GM21528 (cell line): ENCODE data around the gene BICC1.

Source experiments
- ATAC-seq: cut with Tn5 transposase; IDR thresholded peaks from one replicate; pipeline ENCODE4 v1.9.1; 2021; ENCODE audit warnings: mild to moderate bottlenecking, moderate library complexity; ENCODE audit not compliant: unreplicated experiment, low FRiP score

Gene BICC1

DNA sequence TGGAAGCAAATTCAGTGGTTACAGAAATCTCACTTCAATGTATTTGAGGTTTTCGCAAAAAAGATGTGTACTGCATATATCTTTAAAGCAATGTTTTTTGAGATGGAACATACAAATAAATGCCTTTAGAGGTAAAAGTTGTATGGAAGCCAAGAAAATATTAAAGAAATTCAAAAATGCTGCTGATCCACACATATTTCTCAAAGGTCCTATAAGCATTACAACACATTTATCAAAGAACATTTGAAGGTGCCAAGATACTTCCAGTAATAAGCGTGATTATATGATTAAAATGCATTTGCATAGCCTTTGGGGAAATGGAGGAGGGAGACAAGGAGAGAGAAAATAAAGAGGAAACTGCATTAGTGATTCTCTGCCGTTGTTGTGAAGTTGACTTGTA, 260.1 kb downstream of the BICC1 start:
- ATAC-seq = no peak

DNA sequence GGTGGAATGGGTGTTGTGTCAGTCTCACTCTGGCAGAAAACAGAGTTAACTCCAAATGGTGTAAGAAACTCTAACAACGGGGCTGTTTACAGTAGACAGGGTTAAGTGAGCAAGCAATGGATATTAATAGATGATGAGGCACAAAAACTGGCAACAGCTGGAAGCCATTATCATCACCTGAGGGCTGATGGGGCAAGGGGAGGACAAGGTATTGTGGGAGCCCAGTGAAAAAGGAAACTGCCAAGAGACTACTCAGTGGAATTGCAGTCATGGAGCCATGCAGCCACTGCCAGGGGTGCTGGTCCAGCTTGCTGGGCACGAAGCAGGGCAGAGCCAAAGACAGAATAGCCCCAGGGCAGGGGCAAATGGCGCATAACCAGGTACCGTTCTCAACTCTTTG, 260.7 kb downstream of the BICC1 start:
- no peak for ATAC-seq

DNA sequence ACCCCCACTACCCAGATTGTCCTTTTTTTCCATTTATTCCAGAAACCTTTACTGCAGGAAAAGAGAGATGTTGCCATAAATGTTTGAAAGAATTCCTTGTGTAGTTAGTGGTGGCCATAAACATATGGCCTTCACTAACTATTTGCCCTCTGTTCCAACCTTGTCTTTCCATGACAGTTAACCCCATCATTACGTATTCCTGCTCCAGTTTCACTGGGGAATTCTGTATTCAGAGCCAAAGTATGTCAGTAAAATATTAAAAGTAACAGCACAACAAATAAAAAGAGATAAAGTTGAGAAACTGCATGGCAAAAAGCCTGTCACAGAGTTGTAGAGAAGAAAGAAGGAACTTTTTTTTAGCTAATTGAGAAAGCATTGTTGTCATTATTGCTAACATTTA, 261.3 kb downstream of the BICC1 start:
- no peak for ATAC-seq

DNA sequence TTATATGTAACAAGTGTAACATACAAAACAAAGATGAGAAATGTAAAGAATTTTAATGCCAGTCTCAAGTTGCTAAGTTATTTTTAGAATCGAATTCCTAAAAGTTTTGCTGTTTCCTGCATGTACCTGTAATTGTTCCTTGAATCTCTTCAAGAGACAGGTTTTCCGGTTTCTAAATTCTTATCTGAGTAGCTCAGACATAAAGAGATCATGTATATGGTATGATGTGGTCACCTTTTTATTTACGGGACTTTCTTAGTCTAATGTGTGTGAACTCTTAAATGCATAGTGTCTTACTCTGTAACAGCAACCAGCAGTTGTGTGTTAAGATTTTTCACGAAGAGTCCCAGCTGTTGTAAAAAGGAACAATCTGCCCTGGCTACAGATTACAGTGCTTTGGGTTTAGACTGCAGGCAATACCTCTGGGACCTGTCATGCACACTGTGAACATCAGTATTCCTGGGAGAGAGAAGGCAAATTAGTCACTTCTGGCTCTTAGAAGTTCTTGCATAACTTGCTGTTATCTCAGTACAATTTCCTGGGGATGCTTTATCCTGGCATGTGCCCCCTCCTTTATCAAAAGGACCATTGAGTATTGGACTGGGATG, 263.4 kb downstream of the BICC1 start:
- no peak for ATAC-seq

DNA sequence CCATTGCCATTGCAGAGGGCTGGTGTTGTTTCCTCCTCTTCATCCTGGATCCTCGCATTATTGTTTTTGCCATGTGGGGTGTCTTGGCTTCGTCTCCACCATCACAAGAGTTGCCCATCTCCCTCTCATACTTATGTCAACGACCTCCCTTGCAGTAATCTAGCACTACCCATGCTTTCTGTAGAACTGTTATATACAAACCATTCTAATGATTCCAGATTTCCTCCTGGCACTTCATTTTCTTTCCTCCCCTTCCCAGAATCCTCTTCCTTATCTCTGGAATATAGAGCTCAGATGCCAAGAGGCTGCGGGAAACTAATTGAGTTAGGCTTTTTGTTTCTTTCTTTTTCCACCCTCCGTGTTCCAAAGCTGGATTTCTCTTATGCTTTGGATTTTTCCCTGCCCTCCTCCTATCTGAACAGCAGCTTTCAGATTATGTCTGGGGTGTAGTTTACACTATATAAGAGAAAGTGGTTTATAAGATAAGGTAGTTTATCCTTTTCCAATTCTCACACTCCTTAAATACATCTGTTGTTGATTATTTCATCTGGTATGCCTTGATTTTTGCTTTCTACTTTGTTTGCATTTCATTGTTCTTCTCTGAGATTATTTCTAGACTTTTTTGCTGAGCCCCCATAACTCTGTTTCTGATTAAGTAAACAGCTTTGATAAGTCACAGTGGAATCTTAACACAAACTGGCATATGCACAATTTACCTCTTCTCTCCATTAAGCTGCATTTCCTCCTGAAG, 264.1 kb downstream of the BICC1 start:
- no peak for ATAC-seq

DNA sequence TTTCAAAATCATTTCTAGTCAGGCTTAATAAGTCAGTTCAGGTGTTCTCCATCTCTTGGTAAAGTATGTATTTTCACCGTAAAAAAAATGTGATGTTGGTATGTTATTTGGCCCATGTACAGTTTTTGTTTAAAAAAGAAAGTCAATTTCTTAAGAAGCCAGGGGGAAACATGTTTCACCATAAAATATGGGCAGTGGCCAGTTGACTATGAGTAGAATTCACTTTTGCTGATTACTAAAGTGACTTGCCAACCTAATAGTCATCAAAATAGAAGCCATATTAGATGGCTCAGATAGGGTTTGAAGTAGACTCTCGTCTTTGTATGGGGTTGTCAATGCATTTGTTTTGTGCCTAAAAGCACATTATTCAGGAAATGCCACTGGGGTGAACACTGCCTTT, 266.3 kb downstream of the BICC1 start:
- no peak for ATAC-seq

DNA sequence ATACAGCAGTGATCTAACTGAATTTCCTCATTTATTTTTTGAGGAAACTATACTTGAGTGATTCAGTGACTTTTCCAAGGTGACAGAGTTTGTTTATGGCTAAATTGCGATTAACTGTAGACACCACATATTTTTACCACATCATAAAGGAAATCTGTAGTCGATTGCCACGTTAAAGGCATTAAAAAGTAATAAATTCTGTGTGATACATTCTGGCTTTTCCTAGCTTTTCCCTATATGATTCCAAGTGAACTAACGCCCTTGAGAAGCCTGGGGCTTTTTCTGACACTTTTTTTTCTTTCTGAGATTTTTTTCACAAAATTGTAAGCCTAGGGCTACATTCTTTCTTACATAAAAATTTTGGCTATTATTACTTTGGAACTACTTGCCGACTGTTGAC, 266.9 kb downstream of the BICC1 start:
- no peak for ATAC-seq

DNA sequence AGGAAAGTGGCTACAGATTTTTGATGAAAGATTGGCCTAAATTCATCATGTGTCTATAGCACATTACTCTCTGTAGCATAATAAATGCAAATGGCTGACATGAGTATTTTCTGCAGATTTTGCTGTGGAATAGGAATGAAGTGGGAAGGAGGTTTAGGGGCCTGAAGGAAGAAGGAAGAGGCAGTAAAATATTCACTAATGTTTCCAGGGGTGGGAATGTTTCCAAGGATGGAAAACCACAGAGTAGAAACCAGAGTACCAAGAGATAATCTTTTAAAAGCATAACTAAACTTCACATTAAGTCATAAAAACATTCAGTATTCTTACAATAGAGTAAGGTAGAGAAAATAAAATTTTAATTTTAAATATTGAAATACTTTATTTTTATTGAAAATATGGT, 267.8 kb downstream of the BICC1 start:
- ATAC-seq = no peak

DNA sequence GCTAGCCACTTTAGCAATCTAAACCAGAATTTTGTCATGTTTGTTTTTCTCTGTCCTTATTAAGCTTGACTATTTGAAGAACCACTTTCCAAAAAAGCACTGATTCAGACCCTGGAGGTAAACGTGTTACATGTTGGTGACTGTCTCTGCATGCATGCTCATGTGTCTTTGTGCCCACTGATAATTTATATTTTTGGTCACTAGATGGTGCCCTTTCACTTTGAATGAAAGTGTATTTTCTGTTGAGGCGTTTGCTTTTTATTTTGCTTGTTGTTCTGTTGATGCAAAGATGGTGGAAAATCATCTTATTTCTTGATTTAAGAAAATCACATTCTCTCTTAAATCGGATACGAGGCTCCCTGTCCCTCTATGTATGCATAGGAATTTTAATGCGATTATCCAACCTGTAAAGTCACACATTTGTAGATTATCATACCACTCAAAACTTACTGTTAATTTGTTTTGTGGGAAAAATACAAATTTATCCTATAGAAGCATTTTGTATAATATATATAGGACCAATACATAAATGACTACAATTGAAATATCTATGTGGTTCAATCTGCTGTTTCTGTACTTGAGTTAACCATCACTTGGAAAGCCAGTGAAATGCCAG, 269.3 kb downstream of the BICC1 start:
- no peak for ATAC-seq

DNA sequence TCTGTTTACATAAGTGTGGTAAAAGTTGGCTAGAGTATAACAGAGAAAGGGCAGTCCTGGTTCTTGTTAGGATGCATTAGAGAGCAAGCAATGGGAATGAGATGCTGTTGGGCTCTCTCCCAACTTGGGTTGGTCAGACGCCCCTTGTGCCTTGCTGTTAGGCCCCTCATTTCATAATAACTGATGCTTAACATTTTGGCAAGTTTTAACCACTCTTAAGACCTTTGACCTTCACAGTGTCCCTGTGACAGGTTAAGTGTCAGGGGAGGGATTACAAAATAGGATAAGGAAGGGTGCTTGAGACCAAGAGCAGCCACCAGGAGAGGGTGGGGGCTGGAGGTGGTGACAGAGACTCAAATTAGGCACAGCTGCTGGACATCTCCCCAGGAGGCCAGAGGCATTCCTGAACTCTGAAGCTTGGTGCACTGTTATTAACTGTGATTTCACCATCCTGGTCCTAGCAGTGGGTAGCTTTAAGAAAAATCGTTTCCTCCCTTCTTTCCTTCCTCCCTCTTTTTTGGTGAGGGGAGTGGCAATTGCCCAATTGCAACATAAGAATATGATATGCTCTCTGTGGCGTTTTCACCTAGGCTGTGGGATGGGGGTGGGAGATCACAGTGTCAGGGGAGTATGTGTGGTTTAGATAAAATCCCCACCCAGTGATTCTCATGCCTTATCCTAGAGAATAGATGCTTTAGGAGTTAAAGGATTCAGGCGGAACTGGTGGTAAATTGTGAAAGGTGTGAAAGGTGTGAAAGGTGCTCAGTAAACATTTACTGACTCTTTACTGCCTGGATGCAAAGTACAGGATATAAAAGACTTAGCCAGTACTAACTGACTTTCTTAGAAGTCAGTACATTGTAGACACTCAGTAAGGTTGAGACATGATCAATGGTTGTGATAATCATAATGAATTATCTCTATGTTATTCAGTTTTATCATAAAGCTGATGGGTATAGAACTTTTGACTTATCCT, 270.5 kb downstream of the BICC1 start:
- no peak for ATAC-seq

DNA sequence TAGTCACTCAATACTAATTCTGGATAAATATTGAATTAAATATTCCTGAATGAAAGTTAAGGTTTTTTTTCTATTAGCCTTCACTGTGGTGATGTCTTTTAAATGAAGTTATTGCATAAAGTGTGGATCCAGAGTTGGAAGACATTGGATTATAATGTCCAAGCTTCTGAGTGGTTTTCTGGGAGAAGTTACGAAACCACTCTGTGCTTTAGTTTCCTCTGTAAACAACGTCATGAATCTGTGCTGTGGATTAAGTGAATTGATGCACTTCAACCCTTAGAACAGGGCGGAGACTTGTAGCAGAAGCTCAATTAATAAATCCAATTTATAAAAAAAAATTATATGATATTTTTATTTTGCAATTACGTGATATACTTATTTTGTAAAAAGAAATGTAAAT, 271.7 kb downstream of the BICC1 start:
- ATAC-seq = no peak

DNA sequence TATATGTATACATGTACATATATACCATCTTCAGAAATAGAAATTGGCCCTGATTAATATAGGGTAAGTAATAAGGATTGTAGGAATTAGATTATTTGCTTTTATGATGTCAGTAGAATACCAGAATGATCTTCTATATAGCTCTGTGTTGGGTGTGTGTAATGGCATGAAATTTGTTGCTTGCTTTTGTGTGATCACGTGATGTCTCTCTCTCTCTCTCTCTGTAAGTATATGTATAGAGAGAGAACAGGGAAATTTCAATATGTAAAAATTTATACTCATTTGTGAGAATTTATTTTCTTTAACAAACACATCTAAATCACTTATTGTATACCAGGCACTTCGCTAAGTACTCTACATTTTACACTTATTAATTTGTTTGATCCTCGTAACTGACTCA, 272.7 kb downstream of the BICC1 start:
- no peak for ATAC-seq

DNA sequence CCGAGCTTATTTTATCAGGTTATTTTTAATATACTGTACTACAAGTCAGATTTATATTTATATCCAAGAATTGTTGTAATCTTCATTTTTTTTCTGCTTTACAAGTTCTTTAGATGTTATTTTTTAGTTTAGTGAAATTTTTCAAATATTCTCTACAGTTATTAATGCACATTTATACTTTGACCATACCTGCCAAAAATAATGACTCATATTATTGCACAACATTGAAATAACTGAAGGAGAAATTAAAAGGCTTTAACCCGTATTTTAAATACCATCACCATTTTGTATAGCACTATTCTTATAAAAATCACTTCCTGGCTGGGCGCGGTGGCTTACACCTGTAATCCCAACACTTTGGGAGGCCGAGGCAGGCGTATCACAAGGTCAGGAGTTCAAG, 278.5 kb downstream of the BICC1 start:
- no peak for ATAC-seq

DNA sequence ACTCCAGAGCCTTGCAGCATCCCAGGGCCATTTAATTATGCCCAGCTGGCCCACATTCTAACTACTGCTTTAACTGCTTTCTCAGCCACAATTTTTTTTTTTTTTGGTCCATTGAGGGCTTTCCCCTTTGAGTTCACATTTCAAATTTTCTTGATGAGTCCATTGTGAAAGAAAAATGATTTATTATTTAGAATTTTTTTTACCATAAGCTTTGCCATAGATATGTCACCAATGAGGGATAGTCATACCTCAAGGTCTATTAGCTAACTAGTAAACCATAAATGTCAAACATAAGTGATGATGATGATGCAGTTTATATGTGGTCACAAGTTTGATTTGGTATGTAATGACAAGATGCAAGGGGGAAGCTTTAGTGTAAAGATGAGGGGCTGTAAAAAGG, 282.9 kb downstream of the BICC1 start:
- no peak for ATAC-seq

DNA sequence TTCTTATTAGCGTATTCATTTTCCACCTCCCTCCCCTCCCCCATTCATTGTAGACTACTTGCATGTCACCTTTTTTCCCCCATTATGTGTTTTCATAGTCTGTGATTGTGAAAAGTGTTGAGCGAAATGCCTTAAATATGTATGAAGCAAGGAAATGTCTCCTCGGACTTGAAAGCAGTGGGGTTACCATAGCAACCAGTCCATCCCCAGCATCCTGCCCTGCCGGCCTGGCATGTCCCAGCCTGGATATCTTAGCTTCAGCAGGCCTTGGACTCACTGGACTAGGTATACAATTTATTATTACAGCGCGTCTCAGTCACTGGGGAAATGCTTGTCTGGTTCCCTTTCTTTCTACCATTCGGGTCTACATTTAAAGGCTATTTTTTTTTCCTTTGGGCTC, 283.6 kb downstream of the BICC1 start:
- no peak for ATAC-seq

DNA sequence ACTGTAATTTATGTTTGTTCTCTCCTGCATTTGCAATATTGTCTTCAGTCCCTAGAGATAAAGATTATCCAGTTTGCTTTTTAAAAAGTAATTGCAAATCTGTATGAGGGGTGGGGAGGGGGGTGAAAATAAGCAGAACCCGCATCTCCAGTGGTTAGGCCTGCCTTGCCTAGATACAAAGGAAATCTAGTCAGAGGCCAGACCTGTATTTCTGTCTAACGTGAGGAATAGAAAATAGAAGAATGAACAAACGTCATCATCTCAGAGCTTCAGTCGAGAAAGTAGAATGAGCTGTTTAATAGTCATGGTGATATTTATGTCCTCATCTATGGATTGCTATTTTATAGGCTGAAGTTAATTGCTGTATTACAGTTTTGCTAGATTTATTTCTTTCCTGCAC, 284.2 kb downstream of the BICC1 start:
- no peak for ATAC-seq

DNA sequence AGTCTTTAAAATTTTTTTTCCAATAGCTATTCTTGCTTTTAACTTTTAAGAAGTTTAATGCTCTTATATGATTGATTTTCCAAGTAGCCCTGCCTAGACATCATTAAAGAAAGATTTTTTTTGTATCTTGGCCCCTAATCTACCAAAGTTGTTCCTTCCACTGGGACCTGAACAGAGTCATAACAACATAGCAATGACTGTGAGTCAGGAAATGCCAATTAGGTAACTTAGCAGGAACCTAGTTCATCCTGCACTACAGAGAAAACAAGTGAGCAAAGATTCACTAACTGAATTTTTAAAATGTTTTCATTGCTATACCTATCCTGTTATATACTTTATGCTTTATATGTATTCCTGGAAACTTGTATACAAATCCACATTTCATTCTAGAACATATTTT, 284.7 kb downstream of the BICC1 start:
- no peak for ATAC-seq

DNA sequence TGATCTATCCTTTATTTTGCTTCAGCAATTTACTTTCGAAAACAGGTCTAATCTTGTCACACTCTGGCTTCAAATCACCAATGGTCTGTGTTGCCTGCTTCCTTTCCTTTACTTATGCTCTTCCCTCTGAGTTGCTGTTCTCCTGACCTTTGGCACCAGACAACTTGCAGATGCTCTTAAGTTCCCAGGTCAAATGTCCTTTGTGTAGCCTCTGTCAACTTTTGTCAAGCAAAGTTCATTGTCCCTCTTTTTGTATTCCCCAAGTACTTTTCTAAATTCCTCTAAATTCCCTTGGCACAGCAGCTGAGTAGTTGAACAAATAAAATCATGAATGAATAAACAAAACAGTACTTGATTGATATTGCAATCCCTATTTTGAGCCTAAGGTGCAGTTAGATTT, 289.4 kb downstream of the BICC1 start:
- ATAC-seq = no peak

DNA sequence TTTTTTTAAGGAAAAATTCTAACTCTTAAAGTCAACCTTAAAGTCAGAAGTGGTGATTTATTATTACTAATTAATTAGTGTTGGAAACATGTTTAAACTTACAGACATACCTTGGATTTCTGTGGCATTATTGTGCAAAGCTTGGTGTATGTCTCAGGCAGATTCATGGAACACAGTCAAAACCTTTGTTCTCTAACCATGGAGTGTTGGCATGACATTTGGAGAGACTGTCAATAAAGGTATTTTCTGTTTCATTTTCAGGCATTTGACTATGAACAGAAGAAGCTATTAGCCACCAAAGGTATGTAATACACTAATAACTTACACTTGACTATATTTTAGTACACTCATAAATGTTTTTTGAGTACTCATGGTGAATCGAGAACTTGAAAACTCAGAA, 293.7 kb downstream of the BICC1 start:
- ATAC-seq = no peak

DNA sequence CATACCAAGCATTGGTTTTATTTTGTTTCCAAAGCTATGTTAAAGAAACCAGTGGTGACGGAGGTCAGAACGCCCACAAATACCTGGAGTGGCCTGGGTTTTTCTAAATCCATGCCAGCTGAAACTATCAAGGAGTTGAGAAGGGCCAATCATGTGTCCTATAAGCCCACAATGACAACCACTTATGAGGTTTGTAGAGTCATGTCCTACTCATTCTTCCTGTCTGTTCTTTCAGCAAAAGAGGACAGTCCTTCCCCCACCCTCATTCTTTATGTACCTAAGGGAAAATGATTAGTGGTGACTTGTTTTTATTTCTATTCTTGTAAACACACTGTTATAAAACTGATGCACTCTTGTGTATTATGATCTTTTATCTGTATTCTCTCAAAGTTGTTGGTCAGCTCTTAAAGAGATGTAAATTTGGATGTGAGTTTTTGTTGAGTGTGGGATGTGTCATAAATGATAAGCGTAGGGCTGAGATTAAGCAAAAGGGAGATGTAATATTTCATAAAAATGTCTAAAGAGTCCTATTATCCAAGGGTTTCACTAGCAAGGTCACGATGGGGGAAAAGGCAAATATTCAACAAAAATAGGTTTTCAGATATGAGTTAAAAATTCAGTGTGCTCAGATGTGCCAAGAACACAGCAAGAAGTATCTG, 294.4 kb downstream of the BICC1 start:
- ATAC-seq = no peak
